ENCODE results near the gene MBOAT7. TPM values are rescaled to one million over a fixed set of nuclear protein-coding genes. Genes with fewer than 3 reads are reported as not detected.

MBOAT7 gene
- polyA plus RNA-seq, 1 of the 3 experiments (the other 2 are of a cell fraction), result 80.8 TPM

- Histone ChIP-seq H3K27ac (ENCODE audit: low read depth in 2 of 2, low read length in 1 of 2) (no peak overlapping the region), H3K9me3 (no peaks in the 10 kb centered on the region), H3K9me2 (no peaks in the 10 kb centered on the region), H3F3A (replicated peaks; ENCODE audit: insufficient read depth) (peaks cover 3% of the 10 kb centered on the region), H2AFZ (ENCODE audit: low read depth) (no peak overlapping the region), H3K4me3 (ENCODE audit: low read depth in 2 of 2, low read length in 1 of 2) (peak overlapping the region in 1 of 2 experiments; percentile 49; a peak in 1 of 4 replicates), H3K79me2 (ENCODE audit: insufficient read depth) (peaks cover 8% of the 10 kb centered on the region; the same call in 1 of the 2 replicates), H3K9ac (no peak overlapping the region), H4K20me1 (ENCODE audit: insufficient read depth) (peaks cover 5% of the 10 kb centered on the region; the same call in 1 of the 2 replicates), H3K4me1 (ENCODE audit: control insufficient read depth in 1 of 2, insufficient read depth in 2 of 2, low read depth in 1 of 2, low read length in 1 of 2) (peaks cover 0 to 9% of the 10 kb centered on the region in 2 experiments; a peak in 1 of 4 replicates), H3K4me2 (no peak overlapping the region), H3K27me3 (ENCODE audit: insufficient read depth) (no peaks in the 10 kb centered on the region), H3K36me3 (replicated peaks in 1 of 2; ENCODE audit: control insufficient read depth in 1 of 2, insufficient read depth in 2 of 2, low read length in 1 of 2) (peaks cover 28 to 33% of the 10 kb centered on the region in 2 experiments)
- WGBS (ENCODE audit: low lambda C conversion rate), result 72% methylated on average over 10 of the region's 10 CpGs
- POLR2A ChIA-PET, result no interaction called here
- CTCF ChIA-PET, result interaction anchor here (1.6 to 3.5 kb wide), 2 partner anchors 9 to 12 kb away, joined by 4 to 12 read pairs; no protein-coding TSS in a partner anchor
- TF ChIP-seq TCF12 (IDR thresholded peaks at IDR 0.05) (no peak), RAD21 (IDR thresholded peaks at IDR 0.05; ENCODE audit: low read length) (peak; percentile 32; the same call in 1 of the 2 replicates), RXRA (IDR thresholded peaks at IDR 0.05; ENCODE audit: borderline replicate concordance, low read depth) (no peak), PBX3 (IDR thresholded peaks at IDR 0.05) (no peak), SMC3 (IDR thresholded peaks at IDR 0.05; ENCODE audit: low read depth, low read length) (peak; percentile 18; the same call in 1 of the 2 replicates), CTCF (IDR thresholded peaks at IDR 0.05) (peak; percentile 34; the same call in 1 of the 2 replicates)
- DNase-seq, result peak; percentile 66
Measured at GRCh38 chr19:54179921-54180461, 9.4 kb downstream of the MBOAT7 start.

GRCh38 chr19:54179262-54179852, 10.0 kb downstream of the MBOAT7 start:
- Histone ChIP-seq H3K4me1 (ENCODE audit: control insufficient read depth in 1 of 2, insufficient read depth in 2 of 2, low read depth in 1 of 2, low read length in 1 of 2) (peaks cover 0 to 9% of the 10 kb centered on the region in 2 experiments; a peak in 1 of 4 replicates), H3K36me3 (replicated peaks in 1 of 2; ENCODE audit: control insufficient read depth in 1 of 2, insufficient read depth in 2 of 2, low read length in 1 of 2) (peaks cover 28 to 32% of the 10 kb centered on the region in 2 experiments), H2AFZ (ENCODE audit: low read depth) (no peak overlapping the region), H3F3A (replicated peaks; ENCODE audit: insufficient read depth) (peaks cover 3% of the 10 kb centered on the region), H3K9ac (no peak overlapping the region), H4K20me1 (ENCODE audit: insufficient read depth) (peaks cover 5% of the 10 kb centered on the region; the same call in 1 of the 2 replicates), H3K27me3 (ENCODE audit: insufficient read depth) (no peaks in the 10 kb centered on the region), H3K27ac (ENCODE audit: low read depth in 2 of 2, low read length in 1 of 2) (no peak overlapping the region), H3K79me2 (ENCODE audit: insufficient read depth) (0 out of 2 replicates have a peak, but pooled peaks cover 5% of the 10 kb centered on the region), H3K4me3 (ENCODE audit: low read depth in 2 of 2, low read length in 1 of 2) (no peak overlapping the region), H3K9me2 (no peaks in the 10 kb centered on the region), H3K9me3 (no peaks in the 10 kb centered on the region), H3K4me2 (no peak overlapping the region)
- POLR2A ChIA-PET, result no interaction called here
- peak; percentile 7 for DNase-seq
- no peak for TF ChIP-seq FOXJ3 (CRISPR knock-in tag; IDR thresholded peaks at IDR 0.05)
- no peak for TF ChIP-seq USF1 (IDR thresholded peaks at IDR 0.05; ENCODE audit: borderline replicate concordance, low read depth)
- TF ChIP-seq TEAD4 (IDR thresholded peaks at IDR 0.05; ENCODE audit: borderline replicate concordance, insufficient read depth), result no peak
- no peak for TF ChIP-seq ZBTB33 (IDR thresholded peaks at IDR 0.05; ENCODE audit: borderline replicate concordance, low read depth)
- TF ChIP-seq CHD2 (IDR thresholded peaks at IDR 0.05; ENCODE audit: low read length, partially characterized antibody), result no peak
- no peak for TF ChIP-seq POLR2AphosphoS5 (IDR thresholded peaks at IDR 0.05; ENCODE audit: low read depth, low read length)
- no peak for TF ChIP-seq RXRA (IDR thresholded peaks at IDR 0.05; ENCODE audit: borderline replicate concordance, low read depth)
- no peak for TF ChIP-seq TAF1 (IDR thresholded peaks at IDR 0.05; ENCODE audit: borderline replicate concordance, low read depth, low read length)
- no peak for TF ChIP-seq YY1 (IDR thresholded peaks at IDR 0.05; ENCODE audit: low read depth)
- no peak for TF ChIP-seq FOSL2 (IDR thresholded peaks at IDR 0.05; ENCODE audit: borderline replicate concordance, low read depth)
- WGBS (ENCODE audit: low lambda C conversion rate), result 95% methylated on average over 9 of the region's 10 CpGs
- CTCF ChIA-PET, result interaction anchor here (1.6 to 3.5 kb wide), 2 partner anchors 9 to 12 kb away, joined by 4 to 12 read pairs; no protein-coding TSS in a partner anchor

Data from SK-N-SH (cell line).